GM12878 (cell line): ENCODE measurements around the gene CYP4A22.

Experiments
- CTCF ChIP-seq, 3 experiments: IDR thresholded peaks in 2 of 3; conservative IDR thresholded peaks in 1 of 3; 2 replicates each; pipeline ENCODE4 v1.5.1; 2011; ENCODE audit warnings: low read depth in 3 of 3, low read length in 3 of 3, mild to moderate bottlenecking in 3 of 3, control low read depth in 2 of 3, moderate library complexity in 2 of 3, inconsistent platforms in 1 of 3, mixed read lengths in 1 of 3; ENCODE audit not compliant: control insufficient read depth in 2 of 3, insufficient read depth in 1 of 3; ENCODE audit errors: extremely low read depth in 1 of 3
- EP300 ChIP-seq, 2 experiments: fragments of 150-350 bp in 1 of 2; IDR thresholded peaks; 2 replicates each; pipeline ENCODE4 v1.6.1; 2011 to 2012; ENCODE audit warnings: low read depth in 2 of 2, low read length in 2 of 2, borderline replicate concordance in 1 of 2, improper control_type of control experiment in 1 of 2, inconsistent platforms in 1 of 2; ENCODE audit not compliant: control insufficient read depth in 1 of 2
- EZH2 ChIP-seq: IDR thresholded peaks from 2 replicates; pipeline ENCODE4 v1.6.1; 2012; ENCODE audit warnings: low read depth, mild to moderate bottlenecking, control low read depth, inconsistent platforms, low read length, borderline replicate concordance; ENCODE audit not compliant: control insufficient read depth
- MAX ChIP-seq: IDR thresholded peaks from 2 replicates; pipeline ENCODE4 v1.6.1; 2012; ENCODE audit warnings: low read depth, low read length, improper control_type of control experiment
- MTA2 ChIP-seq: fragments of 450-650 bp; IDR thresholded peaks from 2 replicates; pipeline ENCODE4 v1.6.1; 2016; ENCODE audit warnings: low read depth, mild to moderate bottlenecking, moderate library complexity
- NFIC ChIP-seq: IDR thresholded peaks from 2 replicates; pipeline ENCODE4 v1.6.1; 2012; ENCODE audit warnings: low read depth, mild to moderate bottlenecking, inconsistent platforms, low read length, moderate library complexity
- POLR2A ChIP-seq: IDR thresholded peaks from 2 replicates; pipeline ENCODE4 v1.6.1; 2011; ENCODE audit warnings: low read depth, mild to moderate bottlenecking, low read length
- POLR2AphosphoS2 ChIP-seq: IDR thresholded peaks from 2 replicates; pipeline ENCODE4 v1.6.1; 2011; ENCODE audit warnings: low read depth, mild to moderate bottlenecking, low read length, improper control_type of control experiment, moderate library complexity
- RFX5 ChIP-seq: IDR thresholded peaks from 2 replicates; pipeline ENCODE4 v1.6.1; 2011; ENCODE audit warnings: low read depth, low read length, improper control_type of control experiment
- TAF1 ChIP-seq: IDR thresholded peaks from 2 replicates; pipeline ENCODE4 v1.6.1; 2011; ENCODE audit warnings: mild to moderate bottlenecking, low read depth, low read length, borderline replicate concordance
- TCF7 ChIP-seq: IDR thresholded peaks from 2 replicates; pipeline ENCODE4 v1.6.1; 2014; ENCODE audit warnings: antibody characterized with exemption, borderline replicate concordance
- ZSCAN29 ChIP-seq: fragments of 450-650 bp; IDR thresholded peaks from 2 replicates; pipeline ENCODE4 v1.6.1; 2017; ENCODE audit warnings: mild to moderate bottlenecking, moderate library complexity
- ZZZ3 ChIP-seq: IDR thresholded peaks from 2 replicates; pipeline ENCODE4 v1.6.1; 2011; ENCODE audit warnings: low read depth; ENCODE audit not compliant: control insufficient read depth, insufficient read length
- TF ChIP-seq, protein P1 (sequence below): fragments of 450-650 bp; conservative IDR thresholded peaks from 2 replicates; pipeline ENCODE4 v1.6.1; 2017; ENCODE audit warnings: mild to moderate bottlenecking, moderate library complexity

DNA sequence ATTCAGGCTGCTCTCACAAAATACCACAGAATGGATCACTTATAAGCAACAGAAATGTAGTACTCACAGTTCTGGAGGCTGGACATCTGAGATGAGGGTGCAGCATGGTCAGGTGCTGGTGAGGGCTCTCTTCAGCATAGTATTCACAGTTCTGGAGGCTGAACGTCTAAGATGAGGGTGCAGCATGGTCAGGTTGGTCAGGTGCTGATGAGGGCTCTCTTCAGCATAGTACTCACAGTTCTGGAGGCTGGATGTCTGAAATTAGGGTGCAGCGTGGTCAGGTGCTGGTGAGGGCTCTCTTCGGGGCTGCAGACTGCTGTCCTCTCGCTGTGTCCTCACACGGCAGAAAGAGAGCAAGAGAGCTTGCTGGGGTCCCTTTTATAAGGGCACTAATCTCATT is 35.5 kb downstream of the CYP4A22 start:
- TF ChIP-seq MTA2 (no peak), CTCF (IDR thresholded peaks at IDR 0.05 in 2 of 3, conservative IDR thresholded peaks at IDR 0.05 in 1 of 3; ENCODE audit: control insufficient read depth in 2 of 3, extremely low read depth in 1 of 3, insufficient read depth in 1 of 3, low read depth in 3 of 3, low read length in 3 of 3) (no peak), EP300 (IDR thresholded peaks at IDR 0.05; ENCODE audit: borderline replicate concordance in 1 of 2, control insufficient read depth in 1 of 2, low read depth in 2 of 2, low read length in 2 of 2) (no peak), NFIC (no peak), MAX (no peak), EZH2 (no peak), ZZZ3 (no peak), POLR2A (no peak), POLR2AphosphoS2 (no peak), TCF7 (no peak), TAF1 (no peak), ZSCAN29 (no peak), RFX5 (no peak)
- TF ChIP-seq, protein P1, sequence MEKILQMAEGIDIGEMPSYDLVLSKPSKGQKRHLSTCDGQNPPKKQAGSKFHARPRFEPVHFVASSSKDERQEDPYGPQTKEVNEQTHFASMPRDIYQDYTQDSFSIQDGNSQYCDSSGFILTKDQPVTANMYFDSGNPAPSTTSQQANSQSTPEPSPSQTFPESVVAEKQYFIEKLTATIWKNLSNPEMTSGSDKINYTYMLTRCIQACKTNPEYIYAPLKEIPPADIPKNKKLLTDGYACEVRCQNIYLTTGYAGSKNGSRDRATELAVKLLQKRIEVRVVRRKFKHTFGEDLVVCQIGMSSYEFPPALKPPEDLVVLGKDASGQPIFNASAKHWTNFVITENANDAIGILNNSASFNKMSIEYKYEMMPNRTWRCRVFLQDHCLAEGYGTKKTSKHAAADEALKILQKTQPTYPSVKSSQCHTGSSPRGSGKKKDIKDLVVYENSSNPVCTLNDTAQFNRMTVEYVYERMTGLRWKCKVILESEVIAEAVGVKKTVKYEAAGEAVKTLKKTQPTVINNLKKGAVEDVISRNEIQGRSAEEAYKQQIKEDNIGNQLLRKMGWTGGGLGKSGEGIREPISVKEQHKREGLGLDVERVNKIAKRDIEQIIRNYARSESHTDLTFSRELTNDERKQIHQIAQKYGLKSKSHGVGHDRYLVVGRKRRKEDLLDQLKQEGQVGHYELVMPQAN = no peak
